GM18907 (cell line): Measurements from ENCODE around the gene WDR31.
"Not testable (repeated sequence)": the region's sequence is repeated elsewhere in the genome, so short reads cannot be mapped to it uniquely, and the experiment has no call there.

ENCODE experiments used
- ATAC-seq: cut with Tn5 transposase; IDR thresholded peaks from one replicate; pipeline ENCODE4 v1.9.1; 2021; ENCODE audit warnings: mild to moderate bottlenecking, moderate library complexity; ENCODE audit not compliant: unreplicated experiment

Gene WDR31

DNA sequence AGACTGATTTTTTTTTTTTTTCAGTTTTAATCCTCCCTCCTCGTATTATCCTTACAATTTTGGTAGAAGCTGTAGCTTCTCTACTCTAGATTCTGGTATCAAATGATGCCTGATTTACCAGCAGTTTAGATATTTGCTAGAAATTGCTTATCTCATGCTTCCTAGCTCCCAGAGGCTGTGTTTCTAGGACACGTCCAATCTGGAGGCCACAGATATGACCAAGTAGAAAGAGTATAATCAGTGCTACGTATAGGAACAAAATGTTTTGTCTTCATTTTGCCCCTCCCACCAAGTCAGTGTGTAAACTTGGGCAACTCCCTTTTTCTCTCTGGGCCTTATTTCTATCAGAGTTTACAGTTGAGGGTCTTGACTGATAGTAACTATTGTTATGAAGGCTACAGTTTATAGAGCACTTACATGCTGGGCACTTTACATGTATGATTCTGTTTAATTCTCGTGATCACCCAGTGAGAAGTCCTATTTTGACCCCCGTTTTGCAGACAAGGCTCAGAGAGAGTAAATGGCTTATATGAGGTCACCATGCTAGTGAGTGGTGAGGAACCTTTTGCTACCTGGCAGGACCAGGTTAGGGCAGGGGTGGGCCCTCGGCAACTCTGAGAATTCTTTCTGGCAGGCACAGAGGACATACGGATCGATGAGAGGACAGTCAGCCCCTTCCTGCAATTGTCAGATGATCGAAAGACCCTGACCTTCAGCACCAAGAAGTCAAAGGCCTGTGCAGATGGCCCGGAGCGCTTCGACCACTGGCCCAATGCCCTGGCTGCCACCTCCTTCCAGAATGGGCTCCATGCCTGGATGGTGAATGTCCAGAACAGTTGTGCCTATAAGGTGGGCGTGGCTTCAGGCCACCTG is 29.1 kb upstream of the WDR31 start:
- ATAC-seq = no peak

- no peak for ATAC-seq
These were observed 28.4 kb upstream of the WDR31 start for GRCh38 chr9:113368348-113368981.

DNA sequence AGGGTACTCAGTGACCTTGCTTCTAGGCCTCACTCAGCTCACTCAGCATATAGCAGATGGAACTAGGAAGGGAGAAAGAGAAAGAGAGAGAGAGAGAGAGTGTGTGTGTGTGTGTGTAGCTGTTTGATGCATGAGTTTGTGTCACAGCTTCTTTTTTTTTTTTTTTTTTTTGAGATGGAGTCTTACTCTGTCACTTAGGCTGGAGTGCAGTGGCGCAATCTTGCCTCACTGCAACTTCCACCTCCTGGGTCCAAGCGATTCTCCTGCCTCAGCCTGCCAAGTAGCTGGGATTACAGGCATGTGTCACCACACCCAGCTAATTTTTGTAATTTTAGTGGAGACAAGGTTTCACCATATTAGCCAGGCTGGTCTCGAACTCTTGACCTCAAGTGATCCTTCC is 25.6 kb upstream of the WDR31 start:
- not testable (repeated sequence) for ATAC-seq

DNA sequence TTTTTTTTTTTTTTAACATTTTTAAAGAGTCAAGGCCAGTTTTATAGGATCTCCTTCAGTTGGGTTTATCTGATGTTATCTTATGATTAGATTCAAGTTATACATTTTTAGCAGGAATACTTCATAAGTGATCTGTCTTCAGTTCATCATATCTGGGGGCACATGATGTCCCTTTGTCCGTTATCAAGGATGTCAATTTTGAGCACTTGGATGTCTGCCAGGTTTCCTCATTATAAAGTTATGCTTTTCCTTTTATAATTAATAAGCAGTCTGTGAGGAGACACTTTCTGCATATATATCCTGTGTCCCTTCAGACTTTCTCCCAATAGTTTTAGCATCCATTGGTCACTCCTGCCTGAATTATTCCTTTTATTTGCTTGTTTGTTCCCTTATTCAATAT is 24.9 kb upstream of the WDR31 start:
- no peak for ATAC-seq

DNA sequence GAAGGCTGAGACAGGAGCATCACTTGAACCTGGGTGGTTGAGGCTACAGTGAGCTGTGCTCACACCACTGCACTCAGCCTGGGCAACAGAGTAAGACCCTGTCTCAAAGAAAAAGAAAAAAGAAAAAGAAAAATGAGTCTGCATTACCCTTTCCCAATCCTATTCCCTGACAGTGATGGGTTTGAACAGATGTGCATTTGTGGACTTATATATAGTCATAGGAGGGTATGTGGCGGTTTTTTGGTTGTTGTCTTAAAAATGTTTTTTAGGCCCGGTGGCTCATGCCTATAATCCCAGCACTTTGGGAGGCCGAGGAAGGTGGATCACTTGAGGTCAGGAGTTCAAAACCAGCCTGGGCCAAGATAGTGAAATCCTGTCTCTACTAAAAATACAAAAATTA is 23.3 kb upstream of the WDR31 start:
- no peak for ATAC-seq

- no peak for ATAC-seq
These were observed 21.4 kb upstream of the WDR31 start for GRCh38 chr9:113361304-113362018.

DNA sequence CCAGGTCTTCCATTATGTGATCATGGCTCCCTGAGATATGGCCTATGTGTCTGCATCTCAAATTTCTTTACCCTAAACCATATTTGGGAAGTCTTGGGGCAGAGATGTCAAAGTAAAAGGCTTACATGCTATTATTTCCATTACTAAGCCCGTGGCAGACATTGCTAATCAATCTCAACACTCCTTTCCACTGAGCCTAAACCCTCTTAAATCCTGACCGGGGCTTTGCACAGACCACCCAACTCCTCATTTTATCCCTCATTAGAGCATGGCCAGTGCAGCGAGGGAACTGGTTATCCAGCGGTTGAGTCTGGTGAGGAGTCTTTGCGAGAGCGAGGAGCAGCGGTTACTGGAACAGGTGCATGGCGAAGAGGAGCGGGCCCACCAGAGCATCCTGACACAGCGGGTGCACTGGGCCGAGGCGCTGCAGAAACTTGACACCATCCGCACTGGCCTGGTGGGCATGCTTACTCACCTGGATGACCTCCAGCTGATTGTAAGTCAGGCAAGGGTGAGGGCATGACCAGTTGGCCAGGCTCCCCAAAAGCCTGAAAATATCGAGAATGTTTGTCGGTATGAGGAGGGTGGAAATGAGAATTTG is 20.3 kb upstream of the WDR31 start:
- no peak for ATAC-seq

DNA sequence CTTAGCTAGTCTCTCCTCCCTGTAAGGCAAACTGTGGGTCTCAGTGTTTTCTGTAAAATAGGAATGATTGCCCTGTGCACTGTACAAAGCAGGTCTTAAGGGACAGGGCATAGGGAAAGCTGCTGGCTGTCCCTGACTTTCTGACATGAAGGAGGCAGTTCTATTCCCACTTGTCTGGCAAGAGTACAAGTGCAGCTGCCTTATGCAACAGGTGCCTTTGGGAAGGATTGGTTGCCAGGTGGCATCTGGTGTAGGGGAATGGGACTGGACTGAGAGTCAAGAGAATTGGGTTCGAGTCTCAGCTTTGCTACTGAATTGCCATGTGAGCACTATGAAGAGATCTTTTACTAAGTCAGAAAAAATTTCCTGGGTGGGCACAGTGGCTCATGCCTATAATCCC is 19.3 kb upstream of the WDR31 start:
- no peak for ATAC-seq

GRCh38 chr9:113356686-113357292 is 16.7 kb upstream of the WDR31 start:
- no peak for ATAC-seq

DNA sequence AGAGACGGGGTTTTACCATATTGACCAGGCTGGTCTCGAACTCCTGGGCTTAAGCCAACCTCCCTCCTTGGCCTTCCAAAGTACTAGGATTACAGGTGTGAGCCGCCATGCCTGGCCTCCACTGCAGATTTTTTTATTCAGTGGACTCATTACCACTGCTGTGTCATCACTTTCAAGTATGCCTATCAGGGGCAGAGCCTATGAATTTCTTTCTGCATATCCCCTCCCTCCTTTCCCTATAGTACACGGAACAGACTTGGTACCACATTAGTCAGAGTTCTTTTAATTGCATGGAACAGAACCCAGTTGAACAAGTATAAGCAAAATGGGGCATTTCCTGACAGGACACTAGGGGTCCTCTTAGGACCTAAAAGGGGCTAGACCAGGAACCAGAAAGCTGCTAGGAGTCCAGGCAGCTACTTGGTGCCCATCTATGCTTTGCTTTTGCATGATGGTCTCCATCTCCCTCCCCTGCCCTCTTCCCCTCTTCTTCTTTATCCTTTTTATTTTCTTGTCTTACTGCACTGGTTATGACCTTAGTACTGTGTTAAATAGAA is 15.0 kb upstream of the WDR31 start:
- no peak for ATAC-seq

DNA sequence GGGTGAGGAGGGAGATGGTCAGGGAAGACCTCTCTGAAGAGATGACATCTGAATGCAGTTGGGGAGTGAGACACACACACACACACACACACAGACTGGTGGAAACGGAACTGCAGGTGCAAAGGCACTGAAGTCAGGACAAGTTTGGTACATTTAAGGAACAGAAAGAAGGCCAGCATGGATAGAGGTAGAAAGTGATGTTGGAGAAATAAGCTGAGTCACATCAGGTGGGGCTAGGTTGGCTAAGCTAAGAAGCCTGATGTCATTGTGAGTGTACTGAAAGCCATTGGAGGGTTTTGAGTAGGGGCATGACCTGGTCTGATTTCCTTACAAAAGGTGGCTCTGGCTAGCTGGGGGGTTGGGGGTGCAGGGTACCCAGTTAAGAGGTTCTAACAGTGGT is 12.3 kb upstream of the WDR31 start:
- ATAC-seq = no peak

DNA sequence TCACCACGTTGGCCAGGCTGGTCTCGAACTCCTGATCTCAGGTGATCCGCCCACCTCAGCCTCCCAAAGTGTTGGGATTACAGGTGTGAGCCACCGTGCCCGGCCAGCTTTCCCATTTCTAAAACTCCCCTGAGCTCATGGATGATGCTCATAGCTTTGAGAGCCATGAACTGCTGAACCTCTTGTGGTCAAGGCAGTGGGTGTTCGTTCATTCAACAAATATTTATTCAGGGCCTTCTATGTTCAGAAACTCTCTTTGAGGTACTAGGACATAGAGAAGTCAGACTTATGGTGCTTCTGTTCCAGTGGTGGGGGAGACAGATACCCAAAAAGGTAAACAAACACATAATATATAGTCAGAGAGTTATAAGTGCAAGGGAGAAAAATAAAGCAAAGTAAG is 11.9 kb upstream of the WDR31 start:
- no peak for ATAC-seq

- no peak for ATAC-seq
These were observed 10.9 kb upstream of the WDR31 start for GRCh38 chr9:113350937-113351336.

- no peak for ATAC-seq
These were observed 10.1 kb upstream of the WDR31 start for GRCh38 chr9:113350107-113350661.

DNA sequence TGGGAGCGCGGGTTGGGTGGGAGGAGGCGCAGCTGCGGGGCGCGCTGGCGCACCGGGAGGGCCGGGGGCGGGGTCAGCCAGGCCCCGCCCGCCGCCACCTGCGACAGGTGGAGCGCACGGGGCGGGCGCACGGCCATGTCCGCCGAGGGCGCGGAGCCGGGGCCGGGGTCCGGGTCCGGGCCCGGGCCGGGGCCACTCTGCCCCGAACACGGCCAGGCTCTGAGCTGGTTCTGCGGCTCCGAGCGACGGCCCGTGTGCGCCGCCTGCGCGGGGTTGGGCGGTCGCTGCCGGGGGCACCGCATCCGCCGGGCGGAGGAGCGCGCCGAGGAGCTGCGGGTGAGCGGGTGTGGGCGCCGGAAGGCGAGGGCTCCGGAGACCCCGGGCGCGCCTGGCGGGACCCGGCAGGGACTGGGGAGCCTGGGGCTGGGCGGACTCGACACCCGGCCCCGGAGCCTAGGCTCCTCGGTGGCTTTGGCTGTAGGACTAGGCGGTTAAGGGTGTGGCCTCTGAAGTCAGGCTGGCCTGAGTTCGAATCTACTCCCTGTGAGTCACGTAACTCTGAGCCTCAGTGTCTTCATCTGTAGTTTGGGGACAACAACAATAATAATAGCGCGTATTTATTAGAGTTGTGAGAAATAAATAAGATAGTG is 9.5 kb upstream of the WDR31 start, which contains the start of gene BSPRY:
Gene BSPRY (plus strand): TSS at position 97 of the 650 bp plus-strand sequence. CDS start 39 bp downstream, at position 136.
- peak; percentile 42 for ATAC-seq

DNA sequence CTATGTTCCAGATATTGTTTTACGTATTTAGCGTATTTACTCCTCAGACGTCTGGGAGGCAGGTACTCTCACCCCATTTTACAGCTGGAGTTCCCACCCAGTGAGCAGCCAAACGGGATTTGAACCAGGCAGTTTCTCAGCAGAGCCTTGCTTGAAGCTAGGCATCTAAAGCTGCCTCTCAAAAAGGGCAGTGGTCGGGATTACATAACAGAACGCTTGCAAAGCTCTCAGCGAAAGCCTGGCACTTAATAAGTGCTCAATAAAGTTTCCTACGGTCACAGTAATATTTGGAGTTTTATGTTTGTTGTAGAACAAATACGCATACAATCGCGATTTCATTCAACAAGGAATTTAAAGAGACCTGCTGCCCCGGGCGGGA is 9.0 kb upstream of the WDR31 start:
- peak; percentile 3 for ATAC-seq

- ATAC-seq = no peak
These were observed 8.4 kb upstream of the WDR31 start for GRCh38 chr9:113348437-113348836.

DNA sequence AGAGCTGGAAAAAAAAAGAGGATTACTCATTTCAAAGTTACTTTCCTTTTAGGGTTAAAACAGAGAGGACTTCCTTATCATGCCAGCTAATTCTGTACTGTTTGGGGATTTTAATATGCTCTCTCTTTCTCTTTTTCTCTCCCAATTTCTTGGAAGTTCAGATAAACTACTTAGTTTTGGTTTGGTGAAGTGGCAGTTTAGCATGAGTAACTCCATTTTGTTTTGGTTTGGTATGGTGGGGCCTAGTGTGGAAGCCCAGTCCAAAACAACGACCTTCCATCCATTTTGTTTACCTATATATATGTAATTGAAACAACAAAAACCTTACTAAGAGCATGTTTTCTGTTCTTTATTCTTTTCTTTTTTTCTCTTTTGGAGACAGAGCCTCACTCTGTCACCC is 5.6 kb upstream of the WDR31 start:
- ATAC-seq = no peak

- no peak for ATAC-seq
These were observed 5.1 kb upstream of the WDR31 start for GRCh38 chr9:113345190-113345589.

- no peak for ATAC-seq
These were observed 3.7 kb upstream of the WDR31 start for GRCh38 chr9:113343732-113344231.
